ENCODE data around the gene BSCL2.

The BSCL2 gene

DNA sequence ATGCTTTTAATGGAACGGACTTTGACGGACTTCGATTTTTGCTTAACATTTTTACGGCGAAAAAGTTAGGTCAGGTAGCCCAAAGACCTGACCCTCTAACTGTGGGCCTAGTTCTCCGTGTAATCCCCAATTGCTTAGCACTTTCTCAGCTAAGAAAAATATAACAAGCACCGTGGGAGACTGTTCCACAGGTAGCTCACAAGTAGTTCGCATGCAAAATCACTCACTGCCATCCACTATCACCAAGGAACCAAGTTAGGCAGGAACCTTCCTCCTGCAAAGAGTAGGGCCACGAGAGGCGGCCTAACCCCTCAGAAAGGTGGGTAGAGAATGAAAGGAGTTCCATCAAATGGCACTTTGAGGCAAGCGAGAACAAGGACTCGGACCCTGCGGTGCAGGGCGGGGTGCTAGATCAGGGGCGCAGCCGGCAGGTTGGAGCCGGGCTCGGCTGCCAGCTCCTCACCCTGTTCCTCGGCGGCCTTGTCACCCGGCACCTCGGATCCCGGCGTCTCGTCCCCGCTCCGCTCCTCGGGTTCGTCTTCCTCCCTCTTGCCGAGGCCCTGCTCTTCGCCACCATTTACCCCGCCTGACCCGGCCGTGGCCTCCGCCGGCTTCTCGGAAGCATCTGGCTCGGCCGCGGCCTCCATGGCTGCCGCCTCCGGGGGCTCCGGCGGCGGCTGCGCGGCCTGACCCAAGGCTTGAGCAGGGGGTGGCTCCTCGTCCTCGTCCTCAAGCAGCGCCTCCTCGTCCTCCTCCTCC lies 19.1 kb upstream of the BSCL2 start:
- DNase-seq (ENCODE audit: low spot score): no peak
- TF ChIP-seq, protein P1, sequence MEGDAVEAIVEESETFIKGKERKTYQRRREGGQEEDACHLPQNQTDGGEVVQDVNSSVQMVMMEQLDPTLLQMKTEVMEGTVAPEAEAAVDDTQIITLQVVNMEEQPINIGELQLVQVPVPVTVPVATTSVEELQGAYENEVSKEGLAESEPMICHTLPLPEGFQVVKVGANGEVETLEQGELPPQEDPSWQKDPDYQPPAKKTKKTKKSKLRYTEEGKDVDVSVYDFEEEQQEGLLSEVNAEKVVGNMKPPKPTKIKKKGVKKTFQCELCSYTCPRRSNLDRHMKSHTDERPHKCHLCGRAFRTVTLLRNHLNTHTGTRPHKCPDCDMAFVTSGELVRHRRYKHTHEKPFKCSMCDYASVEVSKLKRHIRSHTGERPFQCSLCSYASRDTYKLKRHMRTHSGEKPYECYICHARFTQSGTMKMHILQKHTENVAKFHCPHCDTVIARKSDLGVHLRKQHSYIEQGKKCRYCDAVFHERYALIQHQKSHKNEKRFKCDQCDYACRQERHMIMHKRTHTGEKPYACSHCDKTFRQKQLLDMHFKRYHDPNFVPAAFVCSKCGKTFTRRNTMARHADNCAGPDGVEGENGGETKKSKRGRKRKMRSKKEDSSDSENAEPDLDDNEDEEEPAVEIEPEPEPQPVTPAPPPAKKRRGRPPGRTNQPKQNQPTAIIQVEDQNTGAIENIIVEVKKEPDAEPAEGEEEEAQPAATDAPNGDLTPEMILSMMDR (IDR thresholded peaks at IDR 0.05; ENCODE audit: extremely low read depth, missing control alignments): no peak

DNA sequence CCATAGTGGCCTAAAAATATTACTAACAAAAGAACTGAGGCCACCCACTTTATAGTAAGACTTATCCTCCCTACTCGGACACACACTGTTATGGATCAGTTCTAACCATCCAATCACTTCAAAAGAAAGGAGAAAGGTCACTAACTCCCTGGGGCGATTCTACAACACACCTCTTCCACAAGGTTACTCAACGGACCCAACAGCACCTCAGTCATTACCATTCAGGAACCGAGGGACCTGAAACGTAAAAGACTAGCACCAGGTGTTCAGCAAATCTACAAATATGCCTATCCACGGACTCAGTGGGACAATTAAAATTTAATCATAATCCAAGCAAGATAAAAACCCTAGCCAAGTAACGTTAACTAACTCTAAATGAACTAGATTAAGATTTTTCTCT lies 18.4 kb upstream of the BSCL2 start:
- no peak for DNase-seq (ENCODE audit: low spot score)
- TF ChIP-seq, protein P1 (IDR thresholded peaks at IDR 0.05; ENCODE audit: extremely low read depth, missing control alignments): no peak

DNA sequence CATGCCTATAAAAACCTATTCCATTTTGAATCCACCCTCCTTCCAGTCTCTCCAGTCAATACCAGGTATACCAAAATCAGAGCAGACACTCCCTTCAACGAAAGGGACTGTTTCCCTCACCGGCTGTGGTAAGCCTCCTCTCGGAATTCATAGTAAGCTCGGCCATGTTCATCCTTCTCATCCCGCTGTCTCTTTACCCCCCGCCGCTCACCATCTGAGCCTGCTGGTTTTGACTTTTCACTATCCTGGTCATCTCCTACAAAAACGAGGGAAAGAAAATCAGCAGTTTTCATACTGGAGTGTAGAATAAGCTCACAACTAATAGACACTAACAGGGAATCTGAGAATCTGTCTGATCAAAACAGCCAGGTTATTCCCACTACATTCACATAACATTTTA lies 16.9 kb upstream of the BSCL2 start:
- DNase-seq (ENCODE audit: low spot score): no peak
- TF ChIP-seq, protein P1 (IDR thresholded peaks at IDR 0.05; ENCODE audit: extremely low read depth, missing control alignments): no peak

DNA sequence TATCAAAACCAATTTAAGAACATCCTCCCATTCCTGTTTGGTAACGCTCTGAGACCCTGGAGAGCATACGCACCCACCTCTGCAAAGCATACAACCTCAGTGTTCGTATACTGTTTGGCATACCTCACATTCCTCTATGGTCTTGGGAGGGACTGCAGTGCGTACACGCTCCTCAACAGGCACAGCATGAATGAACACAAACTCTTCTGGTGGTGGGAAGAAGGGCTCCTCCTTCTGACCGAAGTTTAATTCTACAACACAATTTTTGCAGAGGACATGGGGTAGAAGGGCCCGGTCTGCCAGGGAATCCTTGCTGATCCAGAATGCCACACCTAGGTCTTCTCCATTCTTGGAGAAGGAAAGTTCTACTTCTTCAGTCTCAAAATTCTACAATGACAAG lies 14.8 kb upstream of the BSCL2 start:
- DNase-seq (ENCODE audit: low spot score): no peak
- TF ChIP-seq, protein P1 (IDR thresholded peaks at IDR 0.05; ENCODE audit: extremely low read depth, missing control alignments): no peak

DNA sequence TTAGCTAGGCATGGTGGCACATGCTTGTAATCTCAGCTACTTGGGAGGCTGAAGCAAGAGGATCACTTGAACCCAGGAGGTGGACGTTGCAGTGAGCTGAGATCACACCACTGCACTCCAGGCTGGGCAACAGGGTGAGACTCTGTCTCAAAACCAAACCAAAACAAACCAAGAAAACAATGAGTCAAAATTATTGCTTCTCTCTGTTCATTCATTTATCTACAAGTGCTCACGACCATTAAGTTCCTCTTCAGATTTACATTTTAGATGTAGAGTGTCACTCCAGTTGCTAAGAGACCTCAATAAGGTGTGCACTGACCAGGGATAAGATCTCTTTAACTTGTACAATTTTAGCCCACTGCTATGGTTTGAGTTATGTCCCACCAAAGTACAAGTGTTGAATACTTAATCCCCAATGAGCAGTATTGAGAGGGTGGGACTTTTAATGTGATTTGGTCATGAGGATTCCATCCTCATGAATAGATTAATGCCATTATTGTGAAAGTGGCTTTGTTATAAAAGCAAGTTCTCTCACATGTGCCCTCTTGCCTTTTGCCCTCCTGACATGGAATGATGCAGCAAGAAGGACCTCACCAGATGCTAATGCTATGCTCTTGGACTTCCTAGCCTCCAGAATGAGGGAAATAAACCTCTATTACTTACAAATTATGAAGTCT lies 12.2 kb upstream of the BSCL2 start:
- TF ChIP-seq, protein P1 (IDR thresholded peaks at IDR 0.05; ENCODE audit: extremely low read depth, missing control alignments): no peak
- DNase-seq (ENCODE audit: low spot score): no peak

DNA sequence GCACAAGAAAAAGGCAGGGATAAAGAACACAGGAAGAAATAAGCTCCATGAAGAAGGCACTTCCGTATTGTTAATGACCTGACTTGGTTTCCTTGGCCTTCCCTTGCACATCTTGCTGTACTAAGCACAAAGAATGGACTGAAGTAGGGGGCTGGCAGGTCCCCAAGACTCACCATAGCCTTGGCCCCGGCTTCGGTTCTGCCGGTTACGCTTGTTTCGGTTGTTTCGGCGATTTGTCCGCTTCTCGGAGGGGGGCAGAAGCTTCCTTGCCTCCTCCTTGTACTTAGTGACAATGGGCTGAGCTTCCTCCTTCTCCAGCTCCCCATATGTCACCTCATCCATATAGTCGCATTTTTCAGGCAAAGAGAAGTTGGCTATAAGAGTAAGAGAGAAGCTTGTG lies 9.6 kb upstream of the BSCL2 start:
- TF ChIP-seq, protein P1 (IDR thresholded peaks at IDR 0.05; ENCODE audit: extremely low read depth, missing control alignments): no peak
- DNase-seq (ENCODE audit: low spot score): no peak

DNA sequence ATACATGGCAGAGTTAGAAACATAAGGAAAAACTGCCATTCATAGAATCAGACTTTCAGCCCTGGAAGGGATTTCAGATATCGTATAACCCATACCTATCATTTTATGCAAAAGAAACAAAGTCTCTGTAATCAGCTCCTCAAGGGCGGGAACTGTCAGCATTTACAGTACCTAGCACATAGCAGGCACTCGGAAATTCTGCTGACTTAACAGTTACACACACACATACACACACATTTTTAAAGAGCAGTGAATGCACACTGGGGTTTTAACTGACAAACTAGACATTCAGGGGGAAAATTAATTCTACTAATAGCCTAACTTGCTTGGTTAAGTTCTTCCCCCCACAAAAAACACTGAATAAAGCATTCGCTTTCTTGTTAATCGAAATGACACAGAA lies 9.0 kb upstream of the BSCL2 start:
- TF ChIP-seq, protein P1 (IDR thresholded peaks at IDR 0.05; ENCODE audit: extremely low read depth, missing control alignments): no peak
- DNase-seq (ENCODE audit: low spot score): no peak

All from GM20000 (cell line).